Mucosa of gallbladder (tissue), 1 donor: ENCODE measurements around the gene BRDT. TPM values are rescaled to one million over a fixed set of nuclear protein-coding genes. Genes with fewer than 3 reads are reported as not detected.

Experiments
- DNase-seq: peaks from one replicate; pipeline ENCODE4 v3.0.0-alpha.2; 2020; ENCODE audit warnings: low spot score
- total RNA-seq: library from RNA; stranded (reverse); gene quantifications from one replicate; pipeline ENCODE4 v1.2.1, GENCODE V29; 2021
- donor health status: DM: no; HTN: no; CAD: no.

The BRDT gene
- total RNA-seq = not detected

GRCh38 chr1:91949356-91949699 is at the start of gene BRDT:
Gene BRDT, plus strand, starts transcription at chr1:91949401. Its CDS starts 13,354 bp downstream, at chr1:91962755.
- no peak for DNase-seq

DNA sequence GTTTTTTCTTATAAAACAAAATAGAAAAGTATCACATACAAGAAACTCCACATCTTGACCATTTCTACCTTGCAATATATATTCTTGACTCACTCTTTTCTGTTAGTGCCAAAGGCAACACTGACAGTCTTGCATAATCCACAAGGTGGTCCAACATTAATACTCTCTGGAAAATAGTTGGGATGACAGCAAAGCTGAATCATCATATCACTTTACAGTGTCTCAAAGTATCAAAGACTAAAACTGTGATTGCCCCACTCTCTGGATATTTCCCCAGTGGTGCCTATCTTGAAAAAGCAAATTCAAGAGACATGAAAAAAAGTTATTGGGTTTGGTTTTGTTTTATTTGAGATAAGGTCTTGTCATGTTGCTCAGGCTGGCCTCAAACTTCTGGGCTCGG is 48.6 kb upstream of the BRDT start:
- DNase-seq = no peak

DNA sequence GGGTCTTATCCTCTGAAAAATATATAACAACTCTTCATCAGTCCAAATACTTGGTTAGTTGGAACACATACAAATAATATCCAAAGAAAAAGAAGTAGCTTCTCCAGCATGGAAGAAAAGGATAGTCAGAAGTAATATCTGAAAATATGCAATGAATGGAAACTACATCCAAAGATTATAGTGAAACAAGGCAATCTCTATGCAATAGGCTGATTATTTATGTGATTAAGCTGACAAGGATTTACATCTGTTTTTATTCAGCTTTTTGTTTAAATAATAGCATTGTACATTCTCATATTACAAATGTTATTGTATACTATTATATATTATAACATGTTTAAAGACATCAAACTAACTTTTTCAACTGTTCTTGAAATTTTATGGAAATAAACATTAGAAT is 48.0 kb upstream of the BRDT start:
- DNase-seq = no peak

GRCh38 chr1:91912266-91912665 is 36.9 kb upstream of the BRDT start:
- no peak for DNase-seq

- DNase-seq = no peak
Measured at GRCh38 chr1:91913018-91913417, 36.2 kb upstream of the BRDT start.

GRCh38 chr1:91916046-91916445 is 33.2 kb upstream of the BRDT start:
- no peak for DNase-seq

DNA sequence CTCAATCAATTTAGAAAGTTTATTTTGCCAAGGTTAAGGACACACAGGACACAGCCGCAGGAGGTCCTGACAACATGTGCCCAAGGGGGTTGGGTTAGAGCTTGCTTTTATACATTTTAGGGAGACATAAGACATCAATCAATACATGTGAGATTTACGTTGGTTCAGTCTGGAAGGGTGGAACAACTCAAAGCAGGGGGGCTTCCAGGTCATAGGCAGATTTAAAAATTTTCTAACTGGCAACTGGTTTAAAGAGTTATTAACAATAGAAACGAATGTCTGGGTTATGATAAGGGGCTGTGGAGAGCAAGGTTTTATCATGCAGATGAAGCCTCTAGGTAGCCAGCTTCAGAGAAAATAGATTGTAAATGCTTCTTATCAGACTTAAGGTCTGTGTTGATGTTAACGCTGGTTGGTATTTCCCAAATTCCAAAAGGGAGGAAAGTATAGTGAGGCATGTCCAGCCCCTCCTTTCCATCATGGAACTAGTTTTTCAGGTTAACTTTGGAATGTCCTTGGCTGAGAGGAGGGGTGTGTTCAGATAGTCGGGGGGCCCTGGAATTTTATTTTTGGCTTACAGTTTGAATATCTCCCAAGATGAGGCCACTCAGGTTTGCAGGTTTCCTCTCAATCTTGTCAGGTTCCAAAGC is 32.3 kb upstream of the BRDT start:
- DNase-seq = no peak

DNA sequence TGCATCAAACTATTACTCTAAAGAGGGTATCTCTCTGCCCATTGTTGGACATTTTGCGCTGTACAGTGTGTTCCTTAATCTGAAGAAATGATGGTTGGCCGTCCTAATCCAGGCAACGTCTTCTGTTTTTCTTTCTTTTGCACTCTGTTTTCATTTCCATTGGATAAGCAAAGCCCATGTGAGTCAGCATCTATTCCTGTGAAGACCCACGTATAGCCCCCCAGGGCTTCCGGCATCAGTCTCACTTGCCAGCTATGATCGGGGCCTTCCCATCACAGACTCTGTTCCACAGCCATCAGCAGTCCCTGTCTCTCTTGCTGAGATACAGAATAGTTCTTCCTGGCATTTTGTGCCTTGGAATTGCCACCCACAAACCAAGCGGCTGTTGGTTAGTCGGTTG is 29.2 kb upstream of the BRDT start:
- no peak for DNase-seq

- DNase-seq = no peak
Measured at GRCh38 chr1:91924146-91924545, 25.1 kb upstream of the BRDT start.

DNA sequence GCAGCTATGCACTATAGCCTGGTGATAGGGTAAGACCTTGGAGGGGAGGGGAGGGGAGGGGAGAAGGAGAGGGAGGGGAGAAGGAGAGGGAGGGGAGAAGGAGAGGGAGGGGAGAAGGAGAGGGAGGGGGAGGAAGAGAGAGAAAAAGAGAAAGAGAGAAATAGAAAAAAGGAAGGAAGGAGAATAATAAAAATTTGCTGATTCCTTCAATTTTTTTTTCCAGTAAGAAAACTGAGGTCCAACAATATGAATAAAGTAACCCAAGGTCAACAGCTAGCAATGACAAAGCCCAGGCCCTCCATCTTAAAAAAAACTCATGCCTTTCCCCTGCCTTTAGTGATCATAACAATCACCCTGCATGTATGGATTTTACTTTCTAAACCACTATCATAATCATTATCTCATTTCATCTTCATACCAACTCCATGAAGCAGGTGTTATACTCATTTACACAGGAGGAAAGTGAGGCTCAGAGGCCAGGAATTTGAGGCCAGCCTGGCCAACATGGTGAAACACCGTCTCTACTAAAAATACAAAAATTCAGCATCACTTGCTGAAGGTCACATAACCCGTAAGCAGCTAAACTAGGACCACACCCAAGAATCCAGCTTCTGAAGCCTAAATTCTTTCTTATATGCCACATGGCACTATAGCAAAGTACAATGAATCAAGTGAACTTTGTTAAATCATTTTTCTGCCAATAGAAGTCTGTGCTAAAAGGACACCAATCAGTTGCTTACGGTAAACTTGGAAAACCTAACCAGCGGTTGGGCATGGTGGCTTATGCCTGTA is 23.4 kb upstream of the BRDT start:
- DNase-seq = no peak

GRCh38 chr1:91928026-91928425 is 21.2 kb upstream of the BRDT start:
- no peak for DNase-seq

- DNase-seq = no peak
Measured at GRCh38 chr1:91929250-91929649, 20.0 kb upstream of the BRDT start.

DNA sequence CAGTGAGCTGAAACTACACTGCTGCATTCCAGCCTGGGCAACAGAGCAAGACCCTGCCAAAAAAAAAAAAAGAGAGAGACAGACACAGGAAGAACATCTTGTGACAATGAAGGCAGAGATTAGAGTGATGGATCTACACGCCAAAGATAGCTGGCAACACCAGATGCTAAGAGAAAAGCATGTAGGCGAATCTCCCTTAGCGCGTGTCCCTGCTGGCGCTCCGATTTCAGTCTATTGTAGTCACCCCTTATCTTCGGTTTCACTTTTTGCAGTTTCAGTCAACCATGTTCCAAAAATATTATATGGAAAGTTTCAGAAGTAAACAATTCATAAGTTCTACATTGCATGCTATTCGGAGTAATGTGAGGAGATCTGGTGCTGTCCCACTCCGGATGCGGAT is 11.6 kb upstream of the BRDT start:
- no peak for DNase-seq

GRCh38 chr1:91940496-91940895 is 8.7 kb upstream of the BRDT start:
- DNase-seq = no peak

GRCh38 chr1:91944087-91944486 is 5.1 kb upstream of the BRDT start:
- DNase-seq = no peak

DNA sequence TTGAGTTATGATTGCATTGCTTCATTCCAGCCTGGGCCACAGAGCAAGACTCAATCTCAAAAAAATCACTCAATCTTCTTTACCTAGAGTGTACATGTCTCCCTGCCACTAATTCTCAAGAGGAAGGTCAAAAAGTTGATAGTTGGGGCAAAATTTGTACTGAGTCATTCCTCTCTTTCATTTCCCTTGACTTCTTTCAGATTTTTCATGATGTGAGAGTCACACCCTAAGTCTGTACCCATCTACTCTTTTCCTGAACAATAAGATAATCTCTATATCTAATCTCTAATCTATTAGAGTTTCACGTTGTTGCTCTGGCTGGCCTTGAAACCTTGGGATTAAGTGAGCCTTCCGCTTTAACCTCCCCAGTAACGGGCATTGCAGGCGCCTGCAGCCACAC is 1.1 kb upstream of the BRDT start:
- DNase-seq = no peak

GRCh38 chr1:91948501-91949355 is 473 bp upstream of the BRDT start:
- DNase-seq = peak; percentile 16

GRCh38 chr1:91952187-91952586 is 3.0 kb downstream of the BRDT start:
- no peak for DNase-seq

DNA sequence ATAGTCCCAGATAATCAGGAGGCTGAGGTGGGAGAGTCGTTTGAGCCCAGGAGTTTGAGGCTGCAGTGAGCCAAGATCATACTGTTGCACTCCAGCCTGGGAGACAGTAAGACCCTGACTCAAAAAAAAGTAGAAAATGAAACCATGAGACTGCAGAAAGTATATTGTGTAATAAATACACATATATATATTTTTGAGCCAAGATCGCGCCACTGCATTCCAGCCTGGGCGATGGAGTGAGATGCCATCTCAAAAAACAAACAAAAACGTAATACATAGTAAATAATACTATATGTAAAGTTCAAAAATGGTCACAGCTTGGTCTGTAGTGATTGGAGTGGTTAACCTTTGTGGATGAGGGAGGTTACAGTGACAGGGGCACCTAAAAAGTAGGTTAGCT is 9.7 kb downstream of the BRDT start:
- DNase-seq = no peak

DNA sequence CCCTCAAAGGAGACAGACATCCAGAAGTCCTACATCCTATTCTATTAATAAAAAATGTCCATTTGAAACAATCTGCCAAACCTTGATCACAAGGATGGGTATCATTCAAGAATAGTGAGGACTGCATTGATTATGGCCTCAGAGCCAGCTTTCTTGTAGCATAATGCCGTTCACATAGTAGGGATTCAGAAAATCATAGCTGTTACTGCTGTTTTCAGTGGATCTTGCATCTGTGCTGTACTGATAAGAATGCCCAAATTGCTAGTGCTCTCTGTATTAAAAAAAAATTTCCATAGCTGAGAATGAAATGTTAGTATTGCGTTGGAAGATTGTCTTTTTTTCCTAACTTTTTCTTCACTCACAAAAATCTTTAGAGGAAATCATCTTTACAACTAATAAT is 19.1 kb downstream of the BRDT start:
- DNase-seq = no peak

DNA sequence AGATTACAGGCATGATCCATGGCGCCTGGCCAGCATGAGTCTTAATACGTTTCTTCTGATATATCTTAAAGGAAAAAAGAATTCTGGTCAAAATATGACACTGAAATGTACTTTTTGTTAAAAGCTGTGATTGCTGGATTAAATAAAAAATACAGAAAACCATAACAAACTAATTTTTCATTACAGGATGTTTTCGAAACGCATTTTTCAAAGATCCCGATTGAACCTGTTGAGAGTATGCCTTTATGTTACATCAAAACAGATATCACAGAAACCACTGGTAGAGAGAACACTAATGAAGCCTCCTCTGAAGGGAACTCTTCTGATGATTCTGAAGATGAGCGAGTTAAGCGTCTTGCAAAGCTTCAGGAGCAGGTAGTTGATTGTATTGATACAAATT is 30.2 kb downstream of the BRDT start:
- no peak for DNase-seq

GRCh38 chr1:91980663-91981062 is 31.5 kb downstream of the BRDT start:
- DNase-seq = no peak
